HuH-7.5 (cell line): ENCODE results near the gene SEC14L5.
"Not testable (repeated sequence)": the region's sequence is repeated elsewhere in the genome, so short reads cannot be mapped to it uniquely, and the experiment has no call there.

ENCODE experiments used
- DNase-seq: peaks from one replicate; pipeline ENCODE4 v3.0.0; 2011; ENCODE audit warnings: low spot score

Gene SEC14L5

DNA sequence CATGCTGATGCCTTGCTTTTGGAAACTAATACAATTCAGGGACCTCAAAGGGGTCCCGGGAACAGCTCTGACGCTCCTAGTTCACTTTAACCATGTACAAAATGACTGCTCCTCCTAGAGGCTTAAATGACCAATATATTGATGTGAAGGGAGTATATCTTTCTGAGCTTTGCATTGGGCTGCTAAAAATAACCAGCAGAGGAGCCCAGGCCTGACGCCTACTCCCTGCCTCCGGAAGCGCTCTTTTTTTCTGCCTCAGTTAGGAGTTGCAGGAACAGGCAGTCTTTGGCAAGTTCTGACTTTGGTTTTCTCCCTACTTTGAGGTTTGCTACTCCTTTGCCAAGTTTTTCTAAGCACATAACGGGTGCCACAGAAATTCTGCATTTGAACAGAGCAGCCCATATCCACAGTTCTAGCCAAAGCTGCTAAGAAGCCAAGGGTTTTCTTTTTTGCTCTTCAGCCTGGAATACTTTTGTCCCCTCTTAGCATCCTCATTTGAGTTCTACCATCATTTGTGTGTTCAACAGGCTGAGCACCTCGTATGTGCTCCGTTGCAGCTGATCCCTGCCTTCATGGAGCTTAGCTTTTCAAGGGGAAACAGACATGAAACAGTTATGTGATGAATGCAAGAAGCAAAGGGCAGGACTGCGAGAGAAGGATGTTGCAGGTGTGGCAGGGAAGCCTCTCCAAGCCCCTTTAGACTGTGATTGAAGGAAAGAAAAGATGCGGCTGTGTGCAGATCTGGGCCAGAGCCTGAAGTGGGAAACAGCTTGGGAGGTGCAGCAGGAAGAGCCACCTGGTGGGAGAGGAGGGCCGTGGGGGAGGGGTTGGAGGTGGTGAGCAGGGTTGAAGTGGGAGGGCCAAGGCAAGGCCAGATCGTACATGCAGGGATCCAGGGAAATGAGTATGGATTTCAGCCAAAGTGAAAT, 78.4 kb downstream of the SEC14L5 start:
- DNase-seq, result no peak

DNA sequence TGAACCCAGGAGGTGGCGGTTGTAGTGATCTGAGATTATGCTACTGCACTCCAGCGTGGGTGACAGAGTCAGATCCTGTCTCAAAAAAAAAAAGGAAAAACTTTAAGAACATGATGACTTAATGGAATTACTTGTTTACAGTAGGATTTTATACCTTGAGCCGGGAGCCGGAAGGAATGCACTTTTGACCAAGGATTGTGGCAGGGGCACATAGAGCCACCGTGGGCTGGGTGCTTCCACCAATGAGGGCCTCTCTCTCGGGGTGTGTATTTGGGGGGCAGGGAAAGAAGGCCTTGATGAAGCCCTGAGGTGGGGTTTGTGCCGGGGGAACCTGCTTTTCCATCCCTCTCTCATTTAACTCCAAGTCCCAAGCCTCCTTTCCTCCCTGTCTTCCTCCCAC, 82.3 kb downstream of the SEC14L5 start:
- DNase-seq, result no peak

DNA sequence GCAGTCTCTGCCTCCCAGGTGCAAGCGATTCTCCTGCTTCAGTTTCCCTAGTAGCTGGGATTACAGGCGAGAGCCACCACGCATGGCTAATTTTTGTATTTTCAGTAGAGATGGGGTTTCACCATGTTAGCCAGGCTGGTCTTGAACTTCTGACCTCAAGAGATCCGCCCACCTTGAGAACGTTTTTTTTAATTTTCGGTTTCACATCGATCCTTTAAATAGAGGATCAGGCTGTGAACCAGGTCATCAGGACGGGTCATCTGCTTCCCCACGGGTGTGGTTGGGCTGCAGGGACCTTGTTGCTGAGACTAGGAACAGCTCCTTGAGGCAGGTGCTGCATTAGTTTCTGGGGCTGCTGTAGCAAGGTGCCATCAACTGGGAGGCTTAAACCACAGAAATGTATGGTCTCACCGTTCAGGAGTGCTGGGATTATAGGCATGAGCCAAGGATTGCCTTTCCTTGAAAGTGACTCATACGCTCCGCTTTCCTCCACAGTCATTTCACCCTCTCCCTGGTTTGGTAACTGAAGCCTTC, 83.5 kb downstream of the SEC14L5 start:
- DNase-seq, result no peak

DNA sequence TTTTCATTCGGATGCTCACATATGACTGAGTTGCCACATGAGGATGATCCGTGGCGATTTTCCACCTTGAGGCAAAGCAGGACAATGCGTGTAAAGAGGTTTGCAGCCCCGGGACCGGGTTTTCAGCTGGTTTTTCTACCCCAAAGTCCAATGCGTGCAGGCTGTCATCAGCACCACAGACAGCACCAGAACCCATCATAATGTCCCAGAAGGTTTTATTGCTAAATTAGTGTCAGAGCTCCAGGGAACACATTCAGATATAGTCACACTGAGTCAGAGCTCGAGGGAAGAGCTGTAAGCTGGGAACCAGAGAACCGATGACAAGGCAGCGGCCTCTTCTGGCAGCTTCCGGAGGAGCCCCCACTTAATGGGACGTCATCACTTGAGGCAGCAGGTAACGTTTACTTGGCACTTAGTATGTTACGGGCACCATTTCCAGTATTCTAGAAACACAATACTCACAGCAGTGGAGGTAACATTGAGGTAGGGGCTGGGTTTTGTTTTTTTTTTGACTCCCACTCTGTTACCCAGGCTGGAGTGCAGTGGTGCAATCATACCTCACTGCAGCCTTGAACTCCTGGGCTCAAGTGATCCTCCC, 84.5 kb downstream of the SEC14L5 start:
- no peak for DNase-seq

DNA sequence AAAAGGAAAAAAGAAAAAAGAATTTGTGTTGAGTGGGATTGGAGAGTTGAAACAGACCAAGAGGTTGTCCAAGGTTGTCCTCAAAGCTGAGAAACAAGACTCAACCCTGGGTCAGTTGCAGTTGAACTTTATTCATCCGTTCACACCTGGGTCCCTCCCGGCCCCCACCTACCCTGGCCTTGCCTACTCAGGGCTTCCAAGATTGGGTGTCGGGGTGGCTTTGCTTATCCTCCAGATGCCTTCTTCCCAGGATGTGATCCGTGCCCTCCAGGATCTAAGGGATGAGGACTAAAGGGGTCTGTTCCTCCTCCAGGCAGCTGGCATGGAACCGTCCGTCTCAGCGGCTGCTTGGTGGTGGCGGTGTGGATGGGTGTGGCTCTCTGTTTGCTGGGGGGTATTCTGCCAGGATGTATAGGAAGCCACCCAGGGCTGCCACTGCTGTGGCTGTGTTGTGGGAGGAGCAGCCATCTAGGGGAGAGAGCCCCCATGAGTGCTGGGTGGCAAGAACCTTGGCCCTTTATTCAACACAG, 85.9 kb downstream of the SEC14L5 start:
- DNase-seq, result no peak

DNA sequence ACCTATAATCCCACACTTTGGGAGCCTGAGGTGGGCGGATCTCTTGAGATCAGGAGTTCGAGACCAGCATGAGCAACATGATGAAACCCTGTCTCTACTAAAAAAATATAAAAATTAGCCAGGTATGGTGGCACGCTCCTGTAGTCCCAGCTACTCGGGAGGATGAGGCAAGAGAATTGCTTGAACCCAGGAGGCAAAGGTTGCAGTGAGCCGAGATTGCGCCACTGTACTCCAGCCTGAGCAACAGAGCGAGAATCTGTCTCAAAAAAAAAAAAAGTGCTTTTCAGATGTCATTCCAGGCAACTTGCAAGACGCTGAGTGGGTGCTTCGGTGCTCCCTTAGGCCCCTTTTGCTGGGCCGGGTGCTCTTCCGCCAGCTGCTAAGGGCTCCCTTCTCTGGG, 86.5 kb downstream of the SEC14L5 start:
- DNase-seq, result not testable (repeated sequence)

DNA sequence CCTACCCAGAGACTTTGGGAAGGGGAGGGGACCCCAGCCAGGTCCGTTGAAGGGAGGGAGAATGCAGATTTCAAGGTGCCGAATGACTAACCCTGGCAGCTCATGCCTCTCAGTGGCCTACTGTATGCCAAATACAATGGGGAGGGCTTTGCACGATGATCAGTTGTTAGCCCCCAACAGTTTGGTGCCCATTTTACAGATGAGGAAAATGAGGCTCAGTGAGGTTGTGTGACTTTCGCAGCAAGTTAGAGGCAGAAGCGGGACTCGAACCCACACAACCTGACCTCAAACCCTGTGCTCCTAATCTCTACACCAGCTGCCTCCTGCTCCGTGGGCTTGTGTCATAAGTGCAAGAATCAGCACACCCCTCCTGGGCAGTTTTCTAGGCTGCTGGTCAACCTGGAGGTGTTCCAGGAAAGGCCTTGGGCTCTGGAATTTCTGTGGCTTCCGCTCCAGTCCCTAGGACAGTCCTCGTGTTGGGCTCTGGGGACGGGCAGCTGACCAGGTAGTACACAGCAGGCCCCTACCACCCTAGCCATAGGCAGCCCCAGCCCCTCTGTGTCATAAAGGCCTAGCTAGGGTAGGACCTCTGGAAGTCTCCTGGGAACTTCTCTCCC, 87.5 kb downstream of the SEC14L5 start:
- no peak for DNase-seq

DNA sequence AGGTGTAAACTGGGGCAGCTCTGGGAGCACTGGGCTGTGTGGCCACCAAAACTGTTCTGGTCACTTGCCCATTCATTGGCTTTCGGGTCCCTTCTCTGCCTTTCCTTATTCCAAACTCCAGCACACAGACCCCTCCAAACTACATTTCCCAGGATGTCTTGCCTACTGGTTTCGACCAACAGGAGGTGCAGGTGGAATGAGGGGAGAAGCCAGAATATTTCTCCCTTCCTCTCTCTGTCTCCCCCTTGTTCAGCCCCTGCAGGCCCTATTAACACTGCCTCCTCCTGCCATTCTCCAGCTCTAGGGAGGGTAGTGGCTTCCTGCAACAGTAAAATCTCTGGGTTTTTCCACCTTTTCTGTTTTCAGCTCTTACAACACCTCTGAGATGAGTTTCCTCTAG, 88.8 kb downstream of the SEC14L5 start:
- DNase-seq, result no peak

DNA sequence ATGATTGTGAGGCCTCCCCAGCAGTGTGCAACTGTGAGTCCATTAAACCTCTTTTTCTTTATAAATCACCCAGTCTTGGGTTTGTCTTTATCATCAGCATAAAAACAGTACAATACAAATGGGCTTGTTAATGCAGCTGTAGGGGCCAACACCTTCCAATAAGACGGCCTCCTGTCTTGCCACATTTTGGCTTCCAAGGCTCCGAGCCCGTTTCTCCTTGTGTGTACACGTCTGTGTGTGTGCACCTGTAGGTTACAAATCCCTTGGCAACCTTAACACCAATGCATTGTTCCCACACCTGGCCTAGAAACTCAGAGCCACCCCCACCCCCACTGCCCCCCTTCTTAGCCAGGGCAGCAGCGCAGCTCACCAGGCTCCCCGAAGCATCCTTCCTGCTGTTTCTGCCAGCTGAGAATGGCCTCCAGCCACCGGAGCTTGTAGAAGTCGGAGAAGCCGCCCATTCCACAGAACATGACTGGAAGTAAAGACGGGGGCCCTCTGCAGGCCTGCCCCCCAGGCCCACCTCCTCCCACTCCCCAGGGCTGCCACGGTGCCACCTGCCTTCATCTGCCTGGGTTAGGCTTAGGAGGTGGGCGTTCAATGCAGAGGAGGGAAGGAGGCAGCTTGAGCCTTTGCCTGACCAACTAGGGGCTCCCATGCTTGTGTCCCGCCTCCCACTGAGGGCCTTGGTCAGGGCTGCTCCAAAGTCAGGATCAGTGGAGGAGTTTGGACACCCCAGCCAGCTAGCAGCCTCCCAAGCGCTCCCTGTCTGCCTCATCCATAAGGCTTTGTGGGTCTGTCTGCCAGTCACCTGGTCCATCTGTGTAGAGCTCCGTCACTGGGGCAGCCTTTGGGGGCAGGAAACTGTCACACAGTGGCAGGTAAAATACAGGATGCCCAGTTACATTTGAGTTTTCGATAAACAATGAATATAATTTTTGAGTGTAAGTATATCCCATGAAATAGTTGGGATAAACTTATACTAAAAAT, 97.0 kb downstream of the SEC14L5 start:
- DNase-seq, result no peak

DNA sequence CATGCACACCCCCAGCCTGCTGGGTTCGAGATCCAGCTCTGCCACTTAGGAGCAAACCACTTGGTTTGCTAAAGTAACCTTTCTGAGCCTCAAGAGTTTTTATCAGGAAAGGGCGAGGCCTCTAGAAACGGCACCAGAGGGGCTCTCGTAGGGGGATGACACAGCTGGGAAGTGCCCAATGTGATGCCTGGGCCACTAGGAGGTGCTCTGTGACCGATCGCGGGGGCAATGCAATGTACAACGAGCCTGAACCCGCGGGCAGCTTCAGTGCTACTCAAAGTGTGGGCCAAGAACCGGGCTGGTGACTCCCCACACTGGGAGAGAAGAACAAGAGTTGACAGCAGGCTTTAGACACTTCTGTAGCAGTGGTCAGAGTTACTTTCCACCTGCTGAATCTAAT, 98.2 kb downstream of the SEC14L5 start:
- no peak for DNase-seq

DNA sequence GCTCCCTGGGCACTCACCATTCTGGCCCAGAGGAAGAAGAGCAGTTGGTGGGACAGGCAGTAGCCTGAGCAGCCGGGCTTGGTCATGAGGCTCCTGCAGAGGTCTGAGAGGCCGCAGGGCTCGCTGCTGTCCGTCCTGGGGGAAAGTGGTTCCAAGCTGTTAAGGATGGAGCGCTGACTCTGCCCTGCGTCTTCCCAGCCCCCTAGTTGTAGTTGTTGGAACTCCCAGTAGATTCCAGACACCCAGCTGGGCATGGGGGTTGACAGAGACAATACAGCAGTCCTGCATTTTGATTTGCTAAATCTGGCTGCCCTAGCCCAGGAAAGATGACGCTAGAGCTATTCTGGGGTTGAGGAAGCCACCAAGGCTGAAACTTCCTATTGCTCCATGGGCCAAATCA, 100.3 kb downstream of the SEC14L5 start:
- DNase-seq, result no peak

DNA sequence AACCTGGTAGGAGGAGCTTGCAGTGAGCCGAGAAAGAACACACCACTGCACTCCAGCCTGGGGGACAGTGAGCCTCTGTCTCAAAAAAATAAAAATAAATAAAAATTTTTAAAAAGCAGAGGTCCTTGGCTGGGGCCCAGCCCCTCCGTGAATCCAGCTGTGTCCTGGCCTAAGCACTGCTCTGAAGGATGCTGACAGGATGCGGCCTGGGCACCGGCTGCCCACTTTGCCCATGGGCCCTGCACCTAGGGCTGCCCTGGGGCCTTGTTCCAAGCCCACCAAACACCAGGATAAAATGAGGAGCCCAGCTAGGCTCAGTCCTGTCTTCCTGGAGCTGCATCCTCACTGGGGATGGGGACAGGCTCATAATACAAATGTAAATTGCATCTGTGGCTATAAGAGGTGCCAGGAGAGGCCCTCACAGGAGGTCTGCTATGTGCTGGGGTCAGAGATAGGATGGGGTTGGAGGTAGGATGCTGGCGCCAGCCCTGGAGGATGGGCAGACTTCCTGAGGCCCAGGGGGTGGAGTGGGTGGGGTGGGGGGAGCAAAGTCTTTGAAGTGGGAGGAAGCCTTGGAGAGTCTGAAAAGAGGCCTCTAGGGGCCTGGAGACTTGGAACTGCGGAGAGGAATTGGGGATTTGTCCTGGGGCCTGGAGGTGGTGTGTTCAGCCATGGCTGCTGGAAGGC, 101.4 kb downstream of the SEC14L5 start:
- DNase-seq, result no peak

DNA sequence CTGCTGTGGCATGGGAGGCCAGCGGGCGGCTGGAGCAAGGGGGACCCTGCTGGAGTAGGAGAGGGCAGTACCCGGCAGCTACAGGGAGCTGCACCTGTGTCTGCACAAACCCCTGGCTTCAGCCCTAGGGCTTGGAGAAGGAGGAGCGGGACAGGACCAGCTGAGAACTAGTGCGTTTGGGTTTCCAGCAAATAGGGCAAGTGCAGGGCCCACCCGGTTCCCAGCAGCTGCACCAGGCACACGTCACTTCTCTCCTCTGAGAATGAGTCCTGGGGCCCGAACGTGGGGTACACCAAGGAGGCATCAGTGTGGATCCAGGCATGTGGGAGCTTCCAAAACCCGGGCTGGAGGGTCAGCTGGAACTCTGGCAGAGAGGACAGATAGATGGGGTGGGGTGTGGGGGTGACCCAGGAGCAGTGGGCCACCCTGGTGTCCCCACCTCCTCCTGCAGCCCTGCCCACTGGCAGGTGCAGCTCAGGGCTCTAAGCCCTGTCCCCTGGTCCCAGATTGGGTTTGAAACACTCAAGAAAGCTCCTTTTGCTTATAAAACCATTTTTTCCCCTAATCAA, 102.0 kb downstream of the SEC14L5 start:
- no peak for DNase-seq

DNA sequence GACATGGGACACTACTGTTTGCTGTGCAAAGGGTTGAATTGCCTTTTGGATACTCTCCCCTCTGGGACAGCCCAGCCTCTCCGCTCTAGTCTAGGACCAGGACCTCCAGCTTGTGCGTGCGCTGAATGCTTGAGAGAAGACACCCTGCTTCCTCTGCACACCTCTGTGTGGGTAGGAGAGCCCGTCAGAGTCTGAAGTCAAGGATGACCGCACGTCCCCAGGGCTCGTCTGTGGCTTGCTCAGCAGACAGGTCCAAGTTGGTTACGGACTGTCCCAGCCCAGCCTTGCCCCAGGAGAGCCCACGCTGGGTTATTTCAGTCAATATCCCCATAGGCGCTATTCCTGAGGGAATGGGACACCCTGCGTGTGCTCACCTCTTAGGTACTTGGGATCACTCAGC, 103.9 kb downstream of the SEC14L5 start:
- DNase-seq, result no peak

DNA sequence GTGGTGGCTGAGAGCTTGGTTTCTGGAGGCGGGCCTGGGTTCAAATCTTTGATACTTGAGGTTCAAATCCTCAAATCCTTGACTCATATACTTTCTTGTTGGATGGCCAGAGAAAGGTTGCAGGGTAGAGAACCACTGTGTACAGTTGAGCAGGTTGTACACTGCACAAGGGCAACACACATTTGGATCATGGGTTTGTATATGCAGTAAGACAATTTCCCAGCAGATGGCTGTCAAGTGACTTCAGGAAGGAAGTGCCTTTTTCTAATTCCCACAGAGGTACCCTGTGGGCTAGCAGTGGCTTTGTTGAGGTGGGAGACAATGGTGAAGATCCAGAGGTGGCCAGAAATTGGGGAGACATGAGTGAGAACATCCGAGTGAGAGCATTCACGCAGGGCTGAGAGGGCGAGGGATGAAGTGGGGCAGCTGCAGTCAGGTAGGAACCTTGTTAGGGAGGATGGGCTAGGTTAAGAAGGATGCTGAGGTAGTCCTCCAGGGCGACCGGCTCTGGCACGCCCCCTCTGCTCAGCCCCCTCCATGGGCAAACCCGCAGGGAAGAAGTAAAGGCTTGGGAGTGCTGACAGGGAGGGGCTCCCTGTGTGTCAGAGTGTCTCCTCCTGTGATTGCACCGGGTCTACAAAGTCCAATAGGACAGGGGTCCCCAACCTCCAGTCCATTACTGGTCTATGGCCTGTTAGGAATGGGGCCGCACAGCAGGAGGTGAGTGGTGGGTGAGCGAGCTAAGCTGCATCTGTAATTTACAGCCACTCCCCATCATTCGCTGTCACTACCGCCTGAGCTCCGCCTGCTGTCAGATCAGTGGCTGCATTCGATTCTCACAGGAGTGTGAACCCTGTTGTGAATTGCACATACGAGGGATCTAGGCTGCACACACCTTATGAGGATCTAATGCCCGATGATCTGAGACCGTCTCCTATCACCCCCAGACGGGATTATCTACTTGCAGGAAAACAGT, 104.9 kb downstream of the SEC14L5 start:
- DNase-seq, result no peak

DNA sequence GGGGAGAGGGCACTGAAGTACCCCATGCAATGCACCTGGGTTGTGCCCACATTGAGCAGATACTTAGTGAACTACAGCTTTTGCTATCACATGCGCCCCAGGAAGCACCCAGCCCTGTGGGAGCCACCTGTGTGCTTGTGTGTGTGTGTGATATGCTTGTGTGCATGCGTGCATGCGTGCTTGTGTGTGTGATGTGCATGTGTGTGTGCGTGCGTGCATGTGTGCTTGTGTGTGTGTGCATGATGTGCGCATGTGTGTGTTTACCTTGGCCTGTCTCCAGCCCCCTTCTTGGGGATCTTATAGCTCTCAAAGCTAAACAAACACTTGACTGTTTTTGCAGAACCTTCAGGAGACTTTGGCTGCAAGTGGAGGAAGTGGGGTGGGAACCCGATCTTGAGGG, 106.8 kb downstream of the SEC14L5 start:
- no peak for DNase-seq

DNA sequence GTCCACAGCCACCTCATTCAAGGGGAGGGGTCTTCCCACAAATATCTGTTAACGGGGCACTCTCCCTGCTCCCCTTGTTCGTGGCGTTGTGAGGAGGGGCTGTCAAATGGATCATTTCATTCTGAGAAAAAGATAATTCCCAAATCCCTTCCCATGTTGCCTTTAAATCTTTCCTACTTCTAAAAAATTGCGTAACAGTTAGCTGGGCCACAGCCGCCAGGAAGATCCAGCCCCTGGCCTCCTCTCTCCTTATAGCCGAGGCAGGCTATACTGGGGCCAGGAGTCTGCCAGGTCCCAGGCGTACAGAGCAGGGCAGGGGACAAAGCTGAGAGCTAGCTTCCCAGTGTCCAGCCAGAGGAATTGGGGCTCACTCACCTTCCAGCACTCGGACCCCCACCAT, 107.2 kb downstream of the SEC14L5 start:
- no peak for DNase-seq

DNA sequence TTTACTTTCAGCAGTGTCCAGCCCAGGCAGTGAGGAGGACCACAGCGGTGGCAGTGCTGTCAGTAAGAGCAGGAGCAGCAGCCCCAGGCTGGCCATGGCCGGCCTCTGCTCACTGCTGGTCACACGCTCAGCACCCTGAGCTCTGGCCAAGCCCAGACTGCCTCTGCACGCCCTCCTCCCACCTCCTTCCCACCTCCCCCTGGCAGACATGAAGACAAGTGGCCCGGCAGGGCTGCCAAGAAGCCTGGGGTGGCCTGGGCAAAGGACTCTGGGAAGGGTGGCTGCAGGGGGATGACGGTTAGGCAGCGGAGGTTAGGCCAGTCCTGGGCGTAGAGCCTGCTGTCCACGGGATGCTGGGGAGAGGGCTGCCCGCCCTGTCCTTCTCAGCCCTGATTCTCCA, 107.7 kb downstream of the SEC14L5 start, which contains the start of gene C16orf89:
Gene C16orf89 (minus strand): TSS at position 144 of the 400 bp plus-strand sequence. CDS start 48 bp downstream, at position 96.
- DNase-seq, result no peak

DNA sequence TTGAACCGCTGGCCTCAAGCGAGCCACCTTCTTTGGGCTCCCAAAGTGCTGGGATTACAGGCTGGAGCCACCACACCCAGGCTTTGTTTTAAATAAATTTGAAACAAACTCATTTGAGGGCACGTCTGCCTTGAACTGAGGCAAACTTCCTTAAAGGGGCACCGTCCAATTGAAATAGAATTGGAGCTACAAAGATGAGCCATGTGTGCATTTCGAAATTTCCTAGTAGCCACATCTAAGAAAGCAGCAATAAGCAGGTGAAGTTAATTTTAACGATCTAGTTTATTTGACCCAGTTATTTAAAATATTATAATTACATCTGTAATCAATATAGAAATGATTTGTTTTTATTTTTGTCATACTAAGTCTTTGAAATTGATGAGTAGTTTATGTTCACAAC, 108.4 kb downstream of the SEC14L5 start:
- no peak for DNase-seq
